Middle frontal gyrus (tissue), 1 donor: ENCODE results near the gene NAP1L3.

Experiments used
- DNase-seq: peaks from one replicate; pipeline ENCODE4 v3.0.0-alpha.2; 2015; ENCODE audit warnings: low spot score; ENCODE audit errors: extremely low spot score

The NAP1L3 gene, protein sequence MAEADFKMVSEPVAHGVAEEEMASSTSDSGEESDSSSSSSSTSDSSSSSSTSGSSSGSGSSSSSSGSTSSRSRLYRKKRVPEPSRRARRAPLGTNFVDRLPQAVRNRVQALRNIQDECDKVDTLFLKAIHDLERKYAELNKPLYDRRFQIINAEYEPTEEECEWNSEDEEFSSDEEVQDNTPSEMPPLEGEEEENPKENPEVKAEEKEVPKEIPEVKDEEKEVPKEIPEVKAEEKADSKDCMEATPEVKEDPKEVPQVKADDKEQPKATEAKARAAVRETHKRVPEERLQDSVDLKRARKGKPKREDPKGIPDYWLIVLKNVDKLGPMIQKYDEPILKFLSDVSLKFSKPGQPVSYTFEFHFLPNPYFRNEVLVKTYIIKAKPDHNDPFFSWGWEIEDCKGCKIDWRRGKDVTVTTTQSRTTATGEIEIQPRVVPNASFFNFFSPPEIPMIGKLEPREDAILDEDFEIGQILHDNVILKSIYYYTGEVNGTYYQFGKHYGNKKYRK

GRCh38 chrX:93673056-93673868, at the start of gene NAP1L3:
NAP1L3 (minus strand) TSS chrX:93673578; CDS start chrX:93673304, 274 bp downstream.
- peak; percentile 63 for DNase-seq

- DNase-seq, result no peak
These were observed 37.7 kb upstream of the NAP1L3 start for GRCh38 chrX:93711076-93711475.

DNA sequence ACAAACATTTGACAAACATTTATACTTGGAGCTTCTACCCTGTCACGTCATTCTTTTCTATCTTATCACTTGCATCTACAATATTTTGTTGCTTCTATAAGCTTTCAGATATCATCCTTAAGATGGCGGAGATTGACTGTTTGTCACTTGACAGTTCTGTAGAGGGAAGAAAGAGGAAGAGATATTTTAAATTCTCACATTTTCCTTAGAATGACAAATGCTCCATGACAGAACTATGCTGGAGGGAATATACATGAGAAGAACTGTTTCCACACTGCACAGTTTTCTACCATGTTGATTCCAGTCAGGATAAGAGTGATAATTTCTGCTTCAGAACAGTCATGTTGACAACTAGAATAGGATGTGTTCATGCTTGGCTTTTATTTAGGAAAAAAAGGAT, 30.3 kb upstream of the NAP1L3 start:
- DNase-seq, result no peak

DNA sequence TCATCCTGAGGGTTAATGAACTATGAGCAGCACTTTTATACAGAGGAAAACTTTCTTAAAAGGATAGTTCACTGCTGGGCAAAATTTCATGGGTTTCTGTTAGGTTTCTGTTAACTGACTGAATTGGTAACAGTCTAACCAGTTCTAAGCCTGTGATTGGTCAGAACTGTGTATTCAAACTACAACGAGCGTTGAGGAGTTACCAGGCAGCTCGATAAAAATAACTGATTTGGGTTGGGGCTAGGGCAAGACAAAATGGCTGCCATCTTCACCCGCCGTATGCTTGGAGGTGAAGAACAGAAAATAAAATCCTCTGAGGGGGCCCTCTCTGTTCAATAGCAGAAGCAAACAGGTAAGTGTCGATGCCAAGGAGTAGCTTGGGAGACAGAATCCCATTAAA, 22.6 kb upstream of the NAP1L3 start:
- DNase-seq, result no peak

DNA sequence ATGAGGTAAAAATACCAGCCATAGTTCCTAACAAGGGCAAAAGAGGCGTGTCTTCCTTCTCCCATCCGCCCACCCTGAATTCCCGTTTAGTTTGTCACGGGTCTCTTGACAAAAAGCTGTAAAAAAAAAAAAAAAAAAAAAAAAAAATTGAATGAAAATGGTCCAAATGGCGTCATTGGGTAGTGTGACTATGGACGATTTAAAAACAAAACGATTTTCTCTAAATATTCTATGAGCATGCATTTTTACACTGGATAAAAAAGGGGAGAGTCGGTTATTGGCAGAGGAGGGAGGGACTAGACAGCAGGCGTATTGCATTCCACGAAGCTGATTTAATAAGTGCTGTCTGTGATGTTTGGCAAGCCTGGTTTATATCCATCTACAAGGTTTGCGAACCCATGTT, 492 bp upstream of the NAP1L3 start, which contains the start of gene FAM133A:
Gene FAM133A (plus strand): TSS at position 338 of the 403 bp plus-strand sequence. CDS start 35,214 bp downstream, outside the sequence.
- DNase-seq, result peak; percentile 6

DNA sequence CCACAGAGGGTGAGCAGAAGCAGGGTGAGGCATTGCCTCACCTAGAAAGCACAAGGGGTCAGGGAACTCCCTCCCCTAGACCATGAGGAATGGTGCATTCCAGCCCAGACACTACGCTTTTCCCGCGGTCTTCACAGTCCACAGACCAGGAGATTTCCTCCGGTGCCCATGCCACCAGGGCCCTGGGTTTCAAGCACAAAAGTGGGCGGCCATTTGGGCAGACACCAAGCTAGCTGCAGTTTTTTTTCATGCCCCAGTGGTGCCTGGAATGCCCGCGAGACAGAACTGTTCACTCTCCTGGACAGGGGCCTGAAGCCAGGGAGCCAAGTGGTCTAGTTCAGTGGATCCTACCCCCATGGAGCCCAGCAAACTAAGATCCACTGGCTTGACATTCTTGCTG, 12.8 kb downstream of the NAP1L3 start:
- DNase-seq, result no peak

DNA sequence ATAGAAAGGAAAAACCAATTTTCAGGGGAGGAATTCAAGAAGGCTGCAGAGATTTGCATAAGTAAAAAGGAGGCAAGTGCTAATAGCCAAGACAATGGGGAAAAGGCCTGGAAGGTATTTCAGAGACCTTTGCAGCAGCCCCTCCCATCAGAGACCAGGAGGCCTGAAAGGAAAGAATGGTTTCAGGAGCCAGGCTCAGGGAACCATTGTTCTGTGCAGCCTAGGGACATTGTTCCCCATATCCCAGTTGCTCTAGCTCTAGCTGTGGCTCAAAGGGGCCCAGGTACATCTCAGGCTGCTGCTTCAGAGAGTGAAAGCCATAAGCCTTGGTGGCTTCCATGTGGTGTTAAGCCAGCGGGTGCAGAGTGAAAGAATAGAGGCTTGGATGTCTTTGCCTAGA, 24.0 kb downstream of the NAP1L3 start:
- no peak for DNase-seq

DNA sequence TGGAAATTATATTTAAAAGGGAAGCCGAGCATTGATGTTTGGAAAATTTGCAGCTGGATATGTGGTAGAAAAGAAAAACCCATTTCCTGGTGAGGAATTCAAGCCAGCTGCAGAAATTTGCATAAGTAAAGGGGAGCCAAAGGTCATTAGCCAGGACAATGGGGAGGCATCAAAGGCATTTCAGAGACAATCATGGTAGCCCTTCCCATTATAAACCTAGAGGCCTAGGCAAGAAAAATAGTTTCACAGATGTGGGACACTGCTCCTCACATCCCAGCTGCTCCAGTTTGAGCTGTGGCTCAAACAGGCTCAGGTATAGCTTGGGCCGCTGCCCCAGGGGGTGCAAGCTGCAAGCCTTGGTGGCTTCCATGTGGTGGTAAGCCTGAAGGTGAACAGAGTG, 35.8 kb downstream of the NAP1L3 start:
- DNase-seq, result no peak
